Measurements from ENCODE around the gene TREM1.
"Not testable (repeated sequence)": the region's sequence is repeated elsewhere in the genome, so short reads cannot be mapped to it uniquely, and the experiment has no call there.

Gene TREM1

GRCh38 chr6:41257369-41258195 is 28.9 kb downstream of the TREM1 start:
- DNase-seq: no peak

GRCh38 chr6:41256383-41256782 is 30.1 kb downstream of the TREM1 start:
- no peak for DNase-seq

GRCh38 chr6:41255638-41256246 is 30.7 kb downstream of the TREM1 start:
- DNase-seq: no peak

GRCh38 chr6:41255110-41255509 is 31.4 kb downstream of the TREM1 start:
- no peak for DNase-seq

- no peak for DNase-seq
These were observed 33.9 kb downstream of the TREM1 start for GRCh38 chr6:41252401-41253169.

GRCh38 chr6:41247882-41248705 is 38.4 kb downstream of the TREM1 start:
- DNase-seq: no peak

GRCh38 chr6:41247288-41247865 is 39.1 kb downstream of the TREM1 start:
- no peak for DNase-seq

- not testable (repeated sequence) for DNase-seq
These were observed 40.0 kb downstream of the TREM1 start for GRCh38 chr6:41246529-41246928.

- DNase-seq: no peak
These were observed 46.9 kb downstream of the TREM1 start for GRCh38 chr6:41239467-41240159.

- DNase-seq: no peak
These were observed 49.4 kb downstream of the TREM1 start for GRCh38 chr6:41237128-41237527.

- no peak for DNase-seq
These were observed 50.2 kb downstream of the TREM1 start for GRCh38 chr6:41236276-41236675.

- no peak for DNase-seq
These were observed 53.8 kb downstream of the TREM1 start for GRCh38 chr6:41232667-41233066.

GRCh38 chr6:41231246-41231645 is 55.2 kb downstream of the TREM1 start:
- DNase-seq: no peak

GRCh38 chr6:41229721-41230120 is 56.8 kb downstream of the TREM1 start:
- no peak for DNase-seq

- DNase-seq: no peak
These were observed 57.9 kb downstream of the TREM1 start for GRCh38 chr6:41228616-41229015.

GRCh38 chr6:41228096-41228495 is 58.4 kb downstream of the TREM1 start, which contains the start of gene TREML4:
TSS of gene TREML4 (plus strand) at chr6:41228349. CDS start at chr6:41228428, 79 bp downstream.
- DNase-seq: no peak

- no peak for DNase-seq
These were observed 59.7 kb downstream of the TREM1 start for GRCh38 chr6:41226752-41227151.

GRCh38 chr6:41224800-41225199 is 61.7 kb downstream of the TREM1 start:
- DNase-seq: no peak
